Measurements from ENCODE around the gene CXXC5.
A peak's percentile ranks its signal among the peaks of the same experiment; 100 is the strongest.

Gene CXXC5

DNA sequence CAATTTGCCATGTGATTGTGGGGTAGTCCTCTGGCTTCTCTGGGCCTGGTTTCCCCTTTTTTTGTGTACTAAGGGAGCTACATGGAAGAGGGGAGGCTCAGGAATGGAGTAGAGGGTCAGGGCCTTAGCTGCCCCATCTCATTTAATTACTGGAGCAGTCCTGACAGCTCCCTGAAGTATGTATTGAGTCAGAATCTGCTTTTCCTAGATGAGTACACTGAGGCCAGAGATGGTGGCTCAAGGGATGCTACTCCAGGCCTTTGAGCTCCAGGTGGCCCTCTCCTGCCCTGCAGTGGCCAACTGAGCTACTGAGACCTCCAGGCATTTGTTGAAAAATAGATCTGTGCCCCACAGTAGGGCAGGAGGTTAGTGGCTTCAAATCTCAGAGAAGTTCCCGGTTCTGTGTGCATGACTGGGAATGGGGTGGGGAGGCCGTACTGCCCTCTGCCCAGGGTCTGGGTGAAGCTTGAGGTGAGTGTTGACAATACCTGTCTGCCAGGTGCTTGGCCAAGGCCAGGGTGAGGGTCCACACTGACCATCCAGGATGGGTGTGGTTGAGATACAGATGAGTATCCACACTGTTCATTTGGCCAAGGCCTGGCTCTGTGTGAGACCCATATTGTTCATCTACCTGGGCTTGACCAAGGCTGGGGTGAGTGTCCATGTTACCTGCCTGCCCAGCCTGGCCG is 45.7 kb downstream of the CXXC5 start:
- Histone ChIP-seq H3K27me3 (replicated peaks) (no peaks in the 10 kb centered on the region), H3K36me3 (replicated peaks) (no peaks in the 10 kb centered on the region), H3K27ac (no peak overlapping the region), H3K4me3 (ENCODE audit: low read depth, low read length) (no peak overlapping the region)
- no peak for DNase-seq
- TF ChIP-seq, protein P1, sequence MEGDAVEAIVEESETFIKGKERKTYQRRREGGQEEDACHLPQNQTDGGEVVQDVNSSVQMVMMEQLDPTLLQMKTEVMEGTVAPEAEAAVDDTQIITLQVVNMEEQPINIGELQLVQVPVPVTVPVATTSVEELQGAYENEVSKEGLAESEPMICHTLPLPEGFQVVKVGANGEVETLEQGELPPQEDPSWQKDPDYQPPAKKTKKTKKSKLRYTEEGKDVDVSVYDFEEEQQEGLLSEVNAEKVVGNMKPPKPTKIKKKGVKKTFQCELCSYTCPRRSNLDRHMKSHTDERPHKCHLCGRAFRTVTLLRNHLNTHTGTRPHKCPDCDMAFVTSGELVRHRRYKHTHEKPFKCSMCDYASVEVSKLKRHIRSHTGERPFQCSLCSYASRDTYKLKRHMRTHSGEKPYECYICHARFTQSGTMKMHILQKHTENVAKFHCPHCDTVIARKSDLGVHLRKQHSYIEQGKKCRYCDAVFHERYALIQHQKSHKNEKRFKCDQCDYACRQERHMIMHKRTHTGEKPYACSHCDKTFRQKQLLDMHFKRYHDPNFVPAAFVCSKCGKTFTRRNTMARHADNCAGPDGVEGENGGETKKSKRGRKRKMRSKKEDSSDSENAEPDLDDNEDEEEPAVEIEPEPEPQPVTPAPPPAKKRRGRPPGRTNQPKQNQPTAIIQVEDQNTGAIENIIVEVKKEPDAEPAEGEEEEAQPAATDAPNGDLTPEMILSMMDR (IDR thresholded peaks at IDR 0.05; ENCODE audit: low read depth, low read length, missing control alignments) = peak; percentile 8
- in situ Hi-C loops (cut with HindIII; ENCODE audit: low pct_ligation_motif_present, low sequenced_read_pairs) = loop anchor here (10.0 kb wide), 1 partner anchor 61 kb away; no protein-coding TSS in a partner anchor

DNA sequence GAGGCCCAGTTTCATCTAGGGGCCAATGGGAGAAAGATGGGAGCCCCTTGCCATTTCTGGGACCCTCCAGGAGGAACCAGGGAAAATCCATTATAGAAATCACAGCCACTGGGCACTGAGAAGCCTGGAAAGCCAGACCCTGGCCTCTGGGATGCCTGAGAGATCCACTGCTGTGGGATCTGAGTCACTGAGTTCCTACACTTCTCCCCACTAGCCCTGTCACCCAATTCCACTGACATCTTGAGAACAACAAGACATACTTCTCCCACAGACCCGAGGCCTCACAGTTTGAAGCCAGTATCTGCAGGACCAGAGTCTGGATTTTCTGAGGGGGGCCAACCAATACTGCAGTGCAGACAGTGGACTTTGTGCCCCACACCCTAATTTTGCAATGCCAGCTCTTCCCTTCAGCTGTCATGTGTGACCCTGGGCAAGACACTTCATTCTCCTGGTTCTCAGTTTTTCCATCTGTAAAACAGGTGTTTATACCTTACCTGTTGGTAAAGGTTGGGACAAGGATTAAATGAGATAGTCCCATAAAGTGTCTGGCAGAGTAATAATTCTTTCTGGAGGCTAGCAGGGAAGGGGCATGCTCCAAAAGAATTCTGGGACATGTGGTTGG is 46.5 kb downstream of the CXXC5 start:
- DNase-seq = no peak
- no peaks in the 10 kb centered on the region for H3K27me3 ChIP-seq (replicated peaks)
- in situ Hi-C loops (cut with HindIII; ENCODE audit: low pct_ligation_motif_present, low sequenced_read_pairs) = loop anchor here (10.0 kb wide), 1 partner anchor 60 kb away; no protein-coding TSS in a partner anchor
- peak overlapping the region; percentile 13 for H3K27ac ChIP-seq
- H3K36me3 ChIP-seq (replicated peaks) = no peaks in the 10 kb centered on the region
- TF ChIP-seq, protein P1 (IDR thresholded peaks at IDR 0.05; ENCODE audit: low read depth, low read length, missing control alignments) = no peak
- no peak overlapping the region for H3K4me3 ChIP-seq (ENCODE audit: low read depth, low read length)

DNA sequence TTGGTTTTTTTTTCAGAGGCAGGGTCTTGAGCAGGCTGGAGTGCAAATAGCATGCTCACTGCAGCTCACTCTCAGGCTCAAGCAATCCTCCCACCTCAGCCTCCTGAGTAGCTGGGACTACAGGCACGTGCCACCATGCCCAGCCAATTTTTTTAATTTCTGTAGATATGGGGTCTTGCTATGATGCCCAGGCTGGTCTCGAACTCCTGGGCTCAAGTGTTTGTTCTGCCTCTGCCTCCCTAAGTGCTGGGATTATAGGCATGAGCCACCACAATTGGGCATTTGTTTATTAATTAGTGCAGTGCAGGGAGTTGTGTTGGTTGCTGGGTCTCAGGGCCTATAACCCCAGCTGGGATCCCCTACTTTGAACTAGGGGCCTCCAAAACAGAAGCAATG is 47.0 kb downstream of the CXXC5 start:
- no peaks in the 10 kb centered on the region for H3K27me3 ChIP-seq (replicated peaks)
- no peak for DNase-seq
- TF ChIP-seq, protein P1 (IDR thresholded peaks at IDR 0.05; ENCODE audit: low read depth, low read length, missing control alignments) = no peak
- no peak overlapping the region for H3K27ac ChIP-seq
- in situ Hi-C loops (cut with HindIII; ENCODE audit: low pct_ligation_motif_present, low sequenced_read_pairs) = loop anchor here (10.0 kb wide), 1 partner anchor 60 kb away; no protein-coding TSS in a partner anchor
- H3K36me3 ChIP-seq (replicated peaks) = no peaks in the 10 kb centered on the region
- H3K4me3 ChIP-seq (ENCODE audit: low read depth, low read length) = no peak overlapping the region

DNA sequence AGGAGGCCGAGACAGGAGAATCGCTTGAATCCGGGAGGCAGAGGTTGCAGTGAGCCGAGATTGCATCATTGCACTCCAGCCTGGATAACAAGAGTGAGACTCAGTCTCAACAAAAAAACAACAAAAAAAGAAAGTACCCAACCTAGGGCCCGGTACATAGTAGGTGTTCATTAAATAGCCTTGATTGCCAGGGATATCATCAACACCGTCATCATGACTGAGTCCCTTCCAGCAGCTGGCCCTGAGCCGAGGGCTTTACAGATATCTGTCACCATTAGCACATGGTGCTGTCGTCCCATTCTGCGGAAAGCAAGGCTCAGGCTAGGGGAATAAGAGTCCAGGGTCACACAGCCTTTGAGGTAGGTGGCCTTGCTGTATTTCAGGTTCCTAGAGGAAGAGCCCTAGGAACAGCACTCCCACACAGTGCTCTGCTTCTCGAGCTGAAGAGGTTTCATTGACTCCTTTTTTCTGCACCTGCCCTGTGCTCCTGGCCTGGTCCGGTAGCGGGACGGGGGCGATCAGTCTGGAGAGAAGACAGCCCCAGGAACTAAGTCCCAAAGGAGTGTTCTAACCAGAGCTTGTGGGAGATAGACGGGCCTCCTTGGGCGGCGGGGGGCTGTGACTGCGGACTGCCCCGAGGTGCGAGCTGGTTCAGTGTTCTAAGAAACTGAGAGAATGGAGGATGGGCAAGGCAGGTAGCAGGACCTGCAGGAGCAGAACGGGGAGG is 48.2 kb downstream of the CXXC5 start:
- TF ChIP-seq, protein P1 (IDR thresholded peaks at IDR 0.05; ENCODE audit: low read depth, low read length, missing control alignments) = no peak
- DNase-seq = no peak
- Histone ChIP-seq H3K27ac (peak overlapping the region; percentile 94), H3K4me3 (ENCODE audit: low read depth, low read length) (no peak overlapping the region), H3K27me3 (replicated peaks) (no peaks in the 10 kb centered on the region), H3K36me3 (replicated peaks) (no peaks in the 10 kb centered on the region)
- in situ Hi-C loops (cut with HindIII; ENCODE audit: low pct_ligation_motif_present, low sequenced_read_pairs) = loop anchor here (10.0 kb wide), 1 partner anchor 58 kb away; no protein-coding TSS in a partner anchor

DNA sequence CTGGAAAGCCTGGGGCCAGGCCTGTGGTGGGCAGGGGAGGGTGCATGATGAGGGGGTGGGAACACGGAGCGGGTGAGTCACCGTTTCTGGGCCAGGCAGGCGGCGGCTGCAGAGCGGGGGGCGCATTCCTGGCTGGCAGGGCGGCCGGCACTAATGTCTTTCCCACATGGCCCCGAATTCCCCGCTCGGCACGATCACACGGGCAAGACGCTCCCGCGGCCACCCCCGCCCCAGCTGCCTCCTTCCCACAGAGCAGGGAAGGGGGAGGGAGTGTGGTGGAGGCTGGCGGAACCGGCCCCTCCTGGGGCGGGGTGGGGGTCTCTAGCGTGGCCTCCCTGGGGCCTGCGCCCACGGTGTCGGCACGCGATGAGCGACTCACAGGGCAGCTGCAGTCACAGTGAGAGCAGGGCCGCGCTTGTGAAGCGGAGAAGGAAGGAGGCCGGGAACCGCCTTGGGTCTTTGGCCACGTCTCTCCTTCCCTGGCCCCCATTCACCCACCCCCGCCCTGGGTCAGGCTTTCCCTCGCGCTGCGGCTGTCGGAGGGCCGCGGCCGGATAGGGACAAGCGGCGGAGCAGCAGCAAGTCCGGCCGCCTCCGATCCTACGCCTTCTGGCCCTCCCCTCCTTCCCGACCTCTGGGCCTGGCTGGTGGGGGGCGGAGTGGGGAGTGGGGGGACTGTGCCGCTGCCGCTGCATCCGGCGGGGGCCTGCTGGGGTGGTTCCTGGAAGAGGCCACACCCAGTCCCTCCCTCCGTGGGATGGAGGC is 48.9 kb downstream of the CXXC5 start:
- H3K27ac ChIP-seq = peak overlapping the region; percentile 94
- H3K27me3 ChIP-seq (replicated peaks) = no peaks in the 10 kb centered on the region
- peak; percentile 88 for DNase-seq
- H3K36me3 ChIP-seq (replicated peaks) = no peaks in the 10 kb centered on the region
- TF ChIP-seq, protein P1 (IDR thresholded peaks at IDR 0.05; ENCODE audit: low read depth, low read length, missing control alignments) = no peak
- in situ Hi-C loops (cut with HindIII; ENCODE audit: low pct_ligation_motif_present, low sequenced_read_pairs) = loop anchor here (10.0 kb wide), 1 partner anchor 58 kb away; no protein-coding TSS in a partner anchor
- peak overlapping the region; percentile 35 for H3K4me3 ChIP-seq (ENCODE audit: low read depth, low read length)
